Kasumi-1 (cell line): Measurements from ENCODE around the gene PDLIM7.

Source experiments
- DNase-seq, 2 experiments: peaks; one replicate each; lab custom pipeline; 2025; lab: John Stamatoyannopoulos, UW

PDLIM7 gene

GRCh38 chr5:177474002-177474476, 23.4 kb downstream of the PDLIM7 start:
- no peak for DNase-seq

GRCh38 chr5:177473443-177474001, 23.9 kb downstream of the PDLIM7 start, which contains the start of gene DBN1:
Gene DBN1 (minus strand): TSS chr5:177473634. CDS start chr5:177473521, 113 bp downstream.
- peak in 1 of 2 experiments; percentile 28 for DNase-seq

- no peak for DNase-seq
Observed at GRCh38 chr5:177472460-177473442, 24.7 kb downstream of the PDLIM7 start.

- no peak for DNase-seq
Observed at GRCh38 chr5:177471610-177472356, 25.6 kb downstream of the PDLIM7 start.

- DNase-seq, result no peak
Observed at GRCh38 chr5:177470759-177471536, 26.5 kb downstream of the PDLIM7 start.

GRCh38 chr5:177469750-177470525, 27.5 kb downstream of the PDLIM7 start:
- DNase-seq, result no peak

GRCh38 chr5:177468685-177469628, 28.4 kb downstream of the PDLIM7 start:
- no peak for DNase-seq

- DNase-seq, result no peak
Observed at GRCh38 chr5:177468329-177468684, 29.1 kb downstream of the PDLIM7 start.

- DNase-seq, result no peak
Observed at GRCh38 chr5:177467436-177467835, 30.0 kb downstream of the PDLIM7 start.

GRCh38 chr5:177466861-177467260, 30.5 kb downstream of the PDLIM7 start:
- no peak for DNase-seq

- DNase-seq, result no peak
Observed at GRCh38 chr5:177465044-177465443, 32.4 kb downstream of the PDLIM7 start.

- peak; percentile 75 to 79 for DNase-seq
Observed at GRCh38 chr5:177462021-177462670, 35.3 kb downstream of the PDLIM7 start.

- no peak for DNase-seq
Observed at GRCh38 chr5:177459819-177460628, 37.4 kb downstream of the PDLIM7 start.

GRCh38 chr5:177459357-177459756, 38.0 kb downstream of the PDLIM7 start:
- no peak for DNase-seq

GRCh38 chr5:177458912-177459350, 38.5 kb downstream of the PDLIM7 start:
- no peak for DNase-seq

GRCh38 chr5:177457852-177458681, 39.3 kb downstream of the PDLIM7 start:
- DNase-seq, result no peak
